ENCODE measurements around the gene AFG3L2.
"Not testable (repeated sequence)": the region's sequence is repeated elsewhere in the genome, so short reads cannot be mapped to it uniquely, and the experiment has no call there.

The AFG3L2 gene

GRCh38 chr18:12376754-12377555 lies at the start of gene AFG3L2:
Gene AFG3L2 (minus strand): TSS chr18:12377227. CDS start chr18:12377082, 145 bp downstream.
- peak; percentile 100 for DNase-seq (ENCODE audit: low read depth, low spot score)

GRCh38 chr18:12424252-12424651 lies 47.2 kb upstream of the AFG3L2 start:
- no peak for DNase-seq (ENCODE audit: low read depth, low spot score)

GRCh38 chr18:12423820-12424219 lies 46.8 kb upstream of the AFG3L2 start:
- DNase-seq (ENCODE audit: low read depth, low spot score) = peak; percentile 13

- no peak for DNase-seq (ENCODE audit: low read depth, low spot score)
These were observed 46.4 kb upstream of the AFG3L2 start for GRCh38 chr18:12423393-12423792.

- no peak for DNase-seq (ENCODE audit: low read depth, low spot score)
These were observed 45.9 kb upstream of the AFG3L2 start for GRCh38 chr18:12422936-12423335.

- no peak for DNase-seq (ENCODE audit: low read depth, low spot score)
These were observed 44.7 kb upstream of the AFG3L2 start for GRCh38 chr18:12421732-12422131.

- DNase-seq (ENCODE audit: low read depth, low spot score) = peak; percentile 63
These were observed 43.9 kb upstream of the AFG3L2 start for GRCh38 chr18:12420821-12421421.

- DNase-seq (ENCODE audit: low read depth, low spot score) = peak; percentile 23
These were observed 40.7 kb upstream of the AFG3L2 start for GRCh38 chr18:12417687-12418086.

GRCh38 chr18:12416098-12416729 lies 39.2 kb upstream of the AFG3L2 start:
- no peak for DNase-seq (ENCODE audit: low read depth, low spot score)

GRCh38 chr18:12411456-12411855 lies 34.4 kb upstream of the AFG3L2 start:
- no peak for DNase-seq (ENCODE audit: low read depth, low spot score)

GRCh38 chr18:12410747-12411146 lies 33.7 kb upstream of the AFG3L2 start:
- not testable (repeated sequence) for DNase-seq (ENCODE audit: low read depth, low spot score)

- DNase-seq (ENCODE audit: low read depth, low spot score) = peak; percentile 29
These were observed 33.1 kb upstream of the AFG3L2 start for GRCh38 chr18:12410081-12410481.

- peak; percentile 75 for DNase-seq (ENCODE audit: low read depth, low spot score)
These were observed 32.4 kb upstream of the AFG3L2 start for GRCh38 chr18:12409469-12409868.

- peak; percentile 45 for DNase-seq (ENCODE audit: low read depth, low spot score)
These were observed 31.3 kb upstream of the AFG3L2 start for GRCh38 chr18:12408247-12408869.

GRCh38 chr18:12406371-12407111 lies 29.5 kb upstream of the AFG3L2 start:
- no peak for DNase-seq (ENCODE audit: low read depth, low spot score)

GRCh38 chr18:12405066-12405465 lies 28.0 kb upstream of the AFG3L2 start:
- DNase-seq (ENCODE audit: low read depth, low spot score) = no peak

- DNase-seq (ENCODE audit: low read depth, low spot score) = peak; percentile 79
These were observed 26.8 kb upstream of the AFG3L2 start for GRCh38 chr18:12403601-12404506.

GRCh38 chr18:12401881-12402280 lies 24.9 kb upstream of the AFG3L2 start:
- DNase-seq (ENCODE audit: low read depth, low spot score) = no peak

GRCh38 chr18:12399231-12399630 lies 22.2 kb upstream of the AFG3L2 start:
- DNase-seq (ENCODE audit: low read depth, low spot score) = no peak

GRCh38 chr18:12398625-12399024 lies 21.6 kb upstream of the AFG3L2 start:
- no peak for DNase-seq (ENCODE audit: low read depth, low spot score)

Data from astrocyte of the hippocampus (primary cell).